H9 (cell line): Measurements from ENCODE around the gene HIPK2. TPM values are rescaled to one million over a fixed set of nuclear protein-coding genes. Genes with fewer than 3 reads are reported as not detected.

Experiments
- DNase-seq: peaks from one replicate; pipeline ENCODE4 v3.0.0-alpha.2; 2017
- H2AFZ ChIP-seq: one replicate; pipeline ENCODE4 v1.6.1; 2013; ENCODE audit warnings: mild to moderate bottlenecking, low read length, control low read depth, moderate library complexity
- H2AK5ac ChIP-seq: 2 replicates; pipeline ENCODE4 v1.6.1; 2013; ENCODE audit warnings: low read length, control low read depth, mixed read lengths; ENCODE audit not compliant: insufficient read length
- H2BK120ac ChIP-seq: one replicate; pipeline ENCODE4 v1.6.1; 2013; ENCODE audit warnings: low read depth, mild to moderate bottlenecking, low read length, control low read depth, inconsistent platforms; ENCODE audit not compliant: poor library complexity, severe bottlenecking
- H2BK12ac ChIP-seq: 2 replicates; pipeline ENCODE4 v1.6.1; 2013; ENCODE audit warnings: low read length, control low read depth, mixed read lengths, low read depth; ENCODE audit not compliant: insufficient read length
- H2BK15ac ChIP-seq: 2 replicates; pipeline ENCODE4 v1.6.1; 2013; ENCODE audit warnings: low read depth, low read length, control low read depth
- H2BK20ac ChIP-seq: one replicate; pipeline ENCODE4 v1.6.1; 2013; ENCODE audit warnings: low read depth, mild to moderate bottlenecking, low read length, control low read depth, inconsistent platforms; ENCODE audit not compliant: poor library complexity, severe bottlenecking
- H2BK5ac ChIP-seq: 2 replicates; pipeline ENCODE4 v1.6.1; 2013; ENCODE audit warnings: low read length, control low read depth, mixed read lengths; ENCODE audit not compliant: insufficient read length
- H3K14ac ChIP-seq: 2 replicates; pipeline ENCODE4 v1.6.1; 2013; ENCODE audit warnings: low read length, control low read depth; ENCODE audit not compliant: insufficient read depth
- H3K18ac ChIP-seq: 2 replicates; pipeline ENCODE4 v1.6.1; 2013; ENCODE audit warnings: low read depth, mild to moderate bottlenecking, mixed read lengths, low read length, control low read depth; ENCODE audit not compliant: insufficient read length
- H3K23ac ChIP-seq: 2 replicates; pipeline ENCODE4 v1.6.1; 2013; ENCODE audit warnings: low read length, control low read depth, mixed read lengths, low read depth; ENCODE audit not compliant: insufficient read length
- H3K23me2 ChIP-seq: 2 replicates; pipeline ENCODE4 v1.6.1; 2013; ENCODE audit warnings: low read depth, mild to moderate bottlenecking, mixed read lengths, low read length, control low read depth; ENCODE audit not compliant: insufficient read length, poor library complexity, severe bottlenecking
- H3K27ac ChIP-seq: 2 replicates; pipeline ENCODE4 v1.5.1; 2013; ENCODE audit warnings: low read length, control low read depth, mixed read lengths, low read depth; ENCODE audit not compliant: insufficient read length
- H3K27me3 ChIP-seq: 2 replicates; pipeline ENCODE4 v1.6.1; 2013; ENCODE audit warnings: low read length, control low read depth, inconsistent platforms; ENCODE audit not compliant: insufficient read depth
- H3K4ac ChIP-seq: 2 replicates; pipeline ENCODE4 v1.6.1; 2013; ENCODE audit warnings: low read depth, mild to moderate bottlenecking, control low read depth, inconsistent platforms, low read length, moderate library complexity
- H3K4me1 ChIP-seq: 2 replicates; pipeline ENCODE4 v1.6.1; 2013; ENCODE audit warnings: low read length, control low read depth, inconsistent platforms; ENCODE audit not compliant: insufficient read depth
- H3K4me2 ChIP-seq: 2 replicates; pipeline ENCODE4 v1.6.1; 2013; ENCODE audit warnings: low read length, control low read depth, mixed read lengths; ENCODE audit not compliant: insufficient read length, insufficient read depth
- H3K56ac ChIP-seq: 2 replicates; pipeline ENCODE4 v1.6.1; 2013; ENCODE audit warnings: low read depth, mild to moderate bottlenecking, mixed read lengths, low read length, control low read depth; ENCODE audit not compliant: insufficient read length
- H3K79me1 ChIP-seq: 2 replicates; pipeline ENCODE4 v1.6.1; 2013; ENCODE audit warnings: low read depth, mild to moderate bottlenecking, moderate library complexity, low read length, control low read depth, inconsistent platforms; ENCODE audit not compliant: insufficient read depth, poor library complexity, severe bottlenecking
- H3K79me2 ChIP-seq: 2 replicates; pipeline ENCODE4 v1.6.1; 2013; ENCODE audit warnings: low read length, control low read depth, inconsistent platforms; ENCODE audit not compliant: insufficient read depth
- H3K9ac ChIP-seq: 2 replicates; pipeline ENCODE4 v1.6.1; 2013; ENCODE audit warnings: low read length, control low read depth, mixed read lengths; ENCODE audit not compliant: insufficient read length; ENCODE audit errors: extremely low read depth
- H3K9me3 ChIP-seq: one replicate; pipeline ENCODE4 v1.6.1; 2013; ENCODE audit warnings: low read depth, low read length, inconsistent platforms; ENCODE audit not compliant: control insufficient read depth
- H3T11ph ChIP-seq: one replicate; pipeline ENCODE4 v1.6.1; 2013; ENCODE audit warnings: mild to moderate bottlenecking, low read length, control low read depth, inconsistent platforms
- H4K20me1 ChIP-seq: one replicate; pipeline ENCODE4 v1.6.1; 2013; ENCODE audit not compliant: control insufficient read depth, insufficient read length, insufficient read depth
- H4K5ac ChIP-seq: 2 replicates; pipeline ENCODE4 v1.6.1; 2013; ENCODE audit warnings: low read depth, mild to moderate bottlenecking, mixed read lengths, low read length, control low read depth; ENCODE audit not compliant: insufficient read length
- H4K8ac ChIP-seq: replicated peaks from 2 replicates; pipeline ENCODE4 v1.6.1; 2013; ENCODE audit warnings: low read length, control low read depth, mixed read lengths, low read depth; ENCODE audit not compliant: insufficient read length
- H4K91ac ChIP-seq: 2 replicates; pipeline ENCODE4 v1.6.1; 2013; ENCODE audit warnings: low read depth, mild to moderate bottlenecking, moderate library complexity, mixed read lengths, low read length, control low read depth; ENCODE audit not compliant: insufficient read length
- H3K27ac Mint-ChIP-seq, 3 experiments: 2 replicates in 2 of 3; 3 replicates in 1 of 3; pipeline ENCODE4 v1.8.0; 2020 to 2021; ENCODE audit warnings: mixed read lengths in 3 of 3, mild to moderate bottlenecking in 1 of 3, moderate library complexity in 1 of 3
- H3K27me3 Mint-ChIP-seq: 2 replicates; pipeline ENCODE4 v1.8.0; 2021; ENCODE audit warnings: low read depth, mild to moderate bottlenecking, moderate library complexity, mixed read lengths
- H3K36me3 Mint-ChIP-seq, 3 experiments: 2 replicates in 2 of 3; 3 replicates in 1 of 3; pipeline ENCODE4 v1.8.0; 2020 to 2021; ENCODE audit warnings: low read depth in 3 of 3, mixed read lengths in 3 of 3; ENCODE audit not compliant: insufficient read depth in 1 of 3
- H3K4me1 Mint-ChIP-seq, 2 experiments: 2 replicates each; pipeline ENCODE4 v1.8.0; 2020; ENCODE audit warnings: mixed read lengths in 2 of 2
- H3K4me3 Mint-ChIP-seq, 2 experiments: 2 replicates in 1 of 2; 3 replicates in 1 of 2; pipeline ENCODE4 v1.8.0; 2020 to 2021; ENCODE audit warnings: mild to moderate bottlenecking in 2 of 2, mixed read lengths in 2 of 2, moderate library complexity in 1 of 2
- H3K9me3 Mint-ChIP-seq, 2 experiments: 2 replicates in 1 of 2; 3 replicates in 1 of 2; pipeline ENCODE4 v1.8.0; 2020; ENCODE audit warnings: mild to moderate bottlenecking in 2 of 2, mixed read lengths in 2 of 2, moderate library complexity in 1 of 2
- CTCF ChIP-seq: fragments of 200-600 bp; sonication (generic); conservative IDR thresholded peaks from 3 replicates; pipeline ENCODE4 v1.8.0; 2021; ENCODE audit warnings: antibody characterized with exemption, mild to moderate bottlenecking
- WGBS: extraction: QIAGEN DNeasy Blood & Tissue Kit; methylation state at CpG from one replicate; pipeline ENCODE4 v1.1.7; 2013; ENCODE audit warnings: missing lambda C conversion rate, low lambda C conversion rate, mixed read lengths; ENCODE audit not compliant: insufficient read length; ENCODE audit errors: extremely low coverage; 5-methylcytosine and 5-hydroxymethylcytosine counted together
- total RNA-seq: library from RNA; stranded (reverse); gene quantifications from 2 replicates; pipeline ENCODE4 v1.2.1, GENCODE V29; 2021

HIPK2 gene
- total RNA-seq, 1 experiment from 2014 or later: 21.9 TPM

GRCh38 chr7:139627831-139628230, 150.0 kb downstream of the HIPK2 start:
- H3K27ac ChIP-seq: no peak overlapping the region

More at GRCh38 chr7:139627831-139628230, 150.0 kb downstream of the HIPK2 start:
- Histone ChIP-seq H3K4me2 (no peak overlapping the region), H2BK5ac (no peak overlapping the region), H3K9ac (no peak overlapping the region), H3K56ac (no peak overlapping the region), H2AFZ (no peak overlapping the region), H3K23me2 (no peaks in the 10 kb centered on the region), H3K79me1 (no peaks in the 10 kb centered on the region), H4K8ac (no peak overlapping the region), H4K20me1 (no peaks in the 10 kb centered on the region), H2BK20ac (no peak overlapping the region), H3K79me2 (no peaks in the 10 kb centered on the region), H2BK120ac (no peak overlapping the region), H3K9me3 (no peaks in the 10 kb centered on the region), H3K27me3 (no peaks in the 10 kb centered on the region), H2BK15ac (no peak overlapping the region), H3K4ac (no peak overlapping the region), H2BK12ac (no peak overlapping the region), H4K91ac (no peak overlapping the region), H3T11ph (no peak overlapping the region), H3K18ac (no peak overlapping the region), H4K5ac (no peak overlapping the region), H3K14ac (no peak overlapping the region), H3K23ac (no peak overlapping the region), H2AK5ac (no peak overlapping the region), H3K4me1 (no peaks in the 10 kb centered on the region; the same call in 1 of the 2 replicates)
- no CpG with 5 or more reads among the region's 4 CpGs for WGBS
- H3K4me3 Mint-ChIP-seq: no peak overlapping the region
- H3K36me3 Mint-ChIP-seq: peaks cover 10 to 50% (median 26%) of the 10 kb centered on the region in 3 experiments
- H3K27me3 Mint-ChIP-seq: no peaks in the 10 kb centered on the region
- peaks cover 7 to 9% of the 10 kb centered on the region in 2 experiments for H3K4me1 Mint-ChIP-seq
- no peak for DNase-seq
- no peaks in the 10 kb centered on the region for H3K9me3 Mint-ChIP-seq
- H3K27ac Mint-ChIP-seq: no peak overlapping the region
- no peak for TF ChIP-seq CTCF
